HG03175 (cell line): ENCODE measurements around the gene SOX18.

Source experiments
- ATAC-seq: cut with Tn5 transposase; IDR thresholded peaks from one replicate; pipeline ENCODE4 v1.9.1; 2021; ENCODE audit warnings: mild to moderate bottlenecking, moderate library complexity; ENCODE audit not compliant: unreplicated experiment

Gene SOX18

DNA sequence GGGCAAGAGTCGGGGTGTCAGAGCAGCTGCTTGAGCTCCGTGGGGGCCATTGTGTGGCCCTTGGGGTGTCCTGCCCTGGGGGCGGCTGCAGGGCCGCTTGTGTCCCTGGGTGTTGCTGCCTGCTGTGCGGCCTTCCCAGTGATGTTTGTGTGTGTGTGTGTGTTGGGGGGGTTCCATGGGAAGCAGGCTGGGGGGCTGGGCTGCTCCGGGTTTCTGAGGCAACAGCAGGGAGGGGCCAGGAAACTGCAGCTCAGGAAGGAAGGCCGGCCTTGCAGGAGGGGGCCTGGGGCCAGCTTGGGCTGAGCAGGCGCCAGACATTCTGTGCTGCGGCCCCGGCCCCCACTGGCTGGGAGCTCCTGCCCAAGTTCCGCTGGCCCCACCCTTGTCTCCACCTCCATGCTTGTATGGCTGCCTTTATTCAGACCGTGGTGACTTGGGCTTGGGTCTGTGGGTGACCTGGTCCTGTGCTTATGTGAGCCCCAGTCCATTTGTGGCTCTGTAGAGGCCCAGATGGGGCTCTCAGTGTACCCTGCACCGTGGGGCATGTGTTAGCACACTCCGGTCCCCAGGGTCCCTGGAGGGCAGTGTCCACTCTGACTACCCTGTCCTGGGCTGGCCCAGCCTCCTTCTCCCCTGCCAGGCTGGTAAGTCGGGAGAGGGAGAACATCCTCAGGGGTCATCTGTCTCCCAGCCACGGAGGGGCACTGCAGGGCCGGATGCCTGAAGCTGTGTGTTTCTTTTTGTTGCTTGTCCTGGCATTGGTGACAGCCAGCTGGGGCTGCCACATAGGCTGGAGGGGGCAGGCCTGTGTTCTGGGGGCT lies 4.6 kb upstream of the SOX18 start:
- no peak for ATAC-seq

DNA sequence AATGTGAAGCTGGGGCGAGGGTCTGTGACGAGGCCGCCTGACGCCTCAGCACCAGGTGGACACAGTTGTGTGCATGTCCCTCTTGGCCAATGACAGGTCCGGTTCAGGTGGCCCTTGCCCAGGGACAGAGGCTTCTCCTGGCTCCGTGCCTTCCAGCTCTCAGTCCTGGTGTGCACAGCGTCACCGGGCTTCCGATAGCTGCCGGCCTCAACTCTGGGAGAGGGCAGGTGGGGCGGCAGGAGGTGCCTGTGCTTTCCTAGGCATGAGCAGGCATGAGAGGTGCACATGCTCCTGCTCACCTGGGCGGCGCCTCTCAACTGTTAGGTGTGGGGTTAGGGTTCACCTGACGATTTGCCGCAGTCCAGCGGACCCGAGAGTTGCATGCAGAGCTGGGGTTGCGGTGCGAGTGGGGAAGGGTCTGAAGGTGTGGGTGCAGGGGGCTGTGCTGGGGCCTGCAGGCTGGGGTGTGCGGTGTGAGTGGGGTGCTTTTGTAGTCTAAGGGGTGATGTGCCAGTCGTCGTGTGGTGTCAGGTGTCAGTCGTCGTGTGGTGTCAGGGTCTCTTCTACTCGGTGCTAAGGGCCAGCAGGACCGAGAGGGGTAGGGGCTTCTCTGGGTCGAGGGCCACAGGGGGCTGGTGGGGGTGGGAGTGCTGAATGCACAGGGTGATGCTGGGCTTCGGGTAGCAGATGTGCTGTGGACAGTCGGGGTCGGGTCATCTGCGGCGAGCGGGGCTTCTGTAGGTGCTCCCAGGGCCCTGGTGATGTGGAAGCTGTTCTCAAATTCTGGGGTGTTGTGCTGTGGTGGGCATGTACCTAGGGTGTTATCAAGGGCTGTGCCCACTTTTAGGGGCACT lies 3.8 kb upstream of the SOX18 start:
- ATAC-seq: no peak

DNA sequence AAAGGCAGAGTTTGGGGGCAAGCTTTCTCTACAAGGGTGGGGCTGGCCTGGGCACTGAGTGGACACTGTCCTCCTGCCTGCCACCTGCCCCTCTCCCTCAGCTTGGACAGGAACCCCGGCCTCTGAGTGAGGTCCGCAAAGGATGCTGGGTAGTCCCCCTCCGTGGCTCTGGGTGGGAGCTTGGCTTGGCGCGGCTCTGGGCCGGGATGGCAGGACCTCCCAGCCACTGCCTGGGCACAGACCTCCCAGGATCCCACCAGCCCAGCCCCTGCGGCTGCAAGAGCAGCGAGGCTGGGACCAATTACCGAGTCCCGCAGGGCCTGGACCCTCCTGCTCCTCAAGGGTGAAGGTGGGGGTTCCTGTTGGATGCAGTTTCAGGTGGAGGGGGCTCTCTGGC lies 2.9 kb upstream of the SOX18 start:
- ATAC-seq: no peak

DNA sequence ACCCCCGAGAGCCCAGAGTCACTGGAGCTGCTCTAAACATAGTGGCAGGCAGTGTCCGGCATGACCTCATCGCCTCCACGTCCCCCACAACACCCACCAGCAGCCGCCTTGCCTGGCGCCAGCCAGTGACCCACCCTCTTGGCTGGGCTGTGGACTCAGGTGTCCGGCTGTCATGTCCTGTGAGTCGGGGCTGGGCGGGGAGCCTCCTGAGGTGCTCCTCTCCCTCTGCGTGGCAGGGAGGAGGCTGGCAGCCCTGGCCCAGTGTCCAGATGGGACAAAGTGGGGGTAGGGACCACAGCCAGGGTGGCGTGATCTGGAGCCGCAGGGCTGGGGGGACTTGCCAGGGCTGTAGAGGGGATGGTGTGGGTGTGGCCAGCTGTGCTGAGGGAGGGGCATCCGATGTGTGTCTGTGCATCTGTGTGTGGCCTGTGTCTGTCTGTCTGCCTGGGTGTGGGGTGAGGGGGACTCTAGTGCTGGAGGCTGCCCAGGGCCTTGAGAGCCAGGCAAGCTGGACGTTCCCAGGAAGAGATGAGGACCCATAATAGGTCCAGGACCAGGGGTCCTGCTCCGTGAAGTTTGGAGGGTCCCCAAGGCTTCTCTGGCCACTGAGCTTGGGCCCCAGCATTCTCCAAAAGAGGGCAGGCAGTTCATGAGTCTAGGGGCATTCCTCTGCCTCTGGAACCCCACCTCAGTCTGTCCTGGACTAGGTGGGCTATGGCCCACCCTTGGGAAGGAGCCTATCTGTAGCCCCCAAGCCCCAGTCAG lies 2.3 kb upstream of the SOX18 start:
- ATAC-seq: no peak

DNA sequence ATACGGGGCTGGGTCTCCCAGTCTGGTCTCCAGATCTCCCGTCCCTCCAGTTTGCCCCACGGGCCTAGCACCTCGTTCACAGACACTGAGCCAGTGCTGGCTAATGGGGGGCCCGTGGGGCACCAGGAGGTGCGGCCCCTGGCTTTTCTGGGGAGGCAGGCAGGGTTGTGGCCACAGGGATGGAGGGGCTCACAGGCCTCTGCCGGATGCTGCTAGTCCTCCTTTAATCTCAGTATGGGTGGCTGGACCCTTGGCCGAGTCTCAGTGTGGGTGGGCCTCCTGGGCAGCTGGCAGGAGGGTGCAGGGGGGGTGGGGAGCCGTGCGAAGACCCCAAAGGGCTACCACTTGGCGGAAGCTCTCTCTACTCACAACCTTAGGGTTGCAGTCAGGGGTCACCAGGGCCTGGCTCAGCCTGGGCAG lies 1.6 kb upstream of the SOX18 start:
- no peak for ATAC-seq

DNA sequence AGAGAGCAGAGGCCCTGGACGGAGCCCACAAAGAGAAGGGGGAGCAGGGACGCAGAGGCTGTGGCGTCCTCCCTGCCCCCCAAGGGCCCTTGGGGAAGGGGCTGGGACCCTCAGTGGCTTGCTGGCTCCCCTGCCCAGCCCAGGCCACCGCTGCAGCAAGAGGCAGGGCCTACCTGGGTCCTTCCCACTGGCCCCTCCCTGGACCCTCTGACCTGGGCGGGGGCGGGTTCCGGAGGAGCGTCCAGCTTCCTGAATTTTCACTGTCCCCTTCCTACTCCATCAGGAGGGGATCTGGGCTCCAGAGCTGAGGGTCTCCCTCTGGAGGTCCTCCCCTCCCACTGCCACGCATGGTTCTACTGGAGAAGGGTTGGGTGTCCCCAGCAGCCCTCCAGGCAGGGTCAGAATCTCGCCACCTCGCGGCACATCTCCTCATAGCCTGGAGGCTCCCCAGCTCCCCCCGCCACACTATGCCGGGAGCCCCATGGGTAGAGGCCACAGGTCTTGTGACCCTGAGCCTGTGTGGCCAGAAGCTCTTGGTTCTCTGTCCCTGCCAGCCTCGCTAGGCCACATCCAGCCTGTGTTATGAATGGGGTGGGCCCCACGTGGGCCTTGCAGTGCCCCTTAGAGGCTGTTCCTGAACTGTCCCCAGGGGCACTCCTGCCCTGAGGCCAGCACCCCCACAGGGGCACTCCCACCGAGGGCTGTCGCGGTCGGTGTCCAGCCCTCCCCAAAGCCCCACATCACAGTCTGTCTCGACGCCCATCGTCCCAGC lies 1.0 kb upstream of the SOX18 start:
- ATAC-seq: no peak

DNA sequence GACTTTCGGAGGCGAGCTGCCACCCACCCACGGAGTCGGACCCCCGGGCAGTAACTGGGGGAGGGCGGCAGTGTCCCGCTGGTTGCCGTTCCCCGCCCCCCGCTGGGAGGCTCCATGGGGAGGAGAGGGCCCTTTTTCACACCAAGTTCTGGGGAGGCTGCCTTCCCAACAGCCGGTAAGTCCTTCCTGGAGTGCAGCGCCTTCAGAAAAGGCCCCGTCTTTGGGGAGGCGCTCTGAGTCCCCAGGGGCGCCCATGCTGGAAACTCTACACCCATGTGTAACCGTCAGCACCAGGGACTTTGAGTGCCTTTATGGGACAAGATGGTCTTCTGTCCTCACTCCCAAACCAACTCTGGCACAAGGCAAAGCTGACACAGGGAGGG lies 430 bp upstream of the SOX18 start:
- ATAC-seq: no peak

DNA sequence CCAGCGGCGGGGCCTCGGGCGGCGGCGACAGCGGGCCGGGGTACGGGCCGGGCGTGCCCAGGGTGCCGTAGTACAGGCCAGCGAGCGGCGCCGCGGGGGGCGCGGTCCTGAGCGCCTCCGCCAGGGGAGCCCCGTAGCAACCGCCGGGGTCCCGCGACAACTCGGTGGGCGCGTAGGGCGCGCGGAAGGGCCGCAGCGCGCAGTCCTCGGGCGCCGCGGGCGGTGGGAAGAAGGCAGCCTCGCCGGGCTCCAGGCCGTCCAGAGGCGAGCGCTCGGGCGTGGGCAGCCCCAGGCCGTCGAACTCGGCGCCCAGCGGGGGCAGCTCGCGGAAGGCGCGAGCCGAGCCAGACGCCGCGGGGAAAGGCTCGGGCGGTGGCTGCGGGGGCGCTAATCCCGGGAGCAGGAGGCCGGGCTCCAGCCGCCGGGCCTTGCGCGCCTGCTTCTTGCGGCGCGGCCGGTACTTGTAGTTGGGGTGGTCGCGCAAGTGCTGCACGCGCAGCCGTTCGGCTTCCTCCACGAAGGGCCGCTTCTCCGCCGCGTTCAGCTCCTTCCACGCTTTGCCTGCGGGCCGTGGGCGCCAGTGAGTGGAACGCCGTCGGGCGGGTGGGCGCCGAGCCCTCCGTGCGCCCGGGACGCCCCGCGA lies 916 bp downstream of the SOX18 start:
- no peak for ATAC-seq

DNA sequence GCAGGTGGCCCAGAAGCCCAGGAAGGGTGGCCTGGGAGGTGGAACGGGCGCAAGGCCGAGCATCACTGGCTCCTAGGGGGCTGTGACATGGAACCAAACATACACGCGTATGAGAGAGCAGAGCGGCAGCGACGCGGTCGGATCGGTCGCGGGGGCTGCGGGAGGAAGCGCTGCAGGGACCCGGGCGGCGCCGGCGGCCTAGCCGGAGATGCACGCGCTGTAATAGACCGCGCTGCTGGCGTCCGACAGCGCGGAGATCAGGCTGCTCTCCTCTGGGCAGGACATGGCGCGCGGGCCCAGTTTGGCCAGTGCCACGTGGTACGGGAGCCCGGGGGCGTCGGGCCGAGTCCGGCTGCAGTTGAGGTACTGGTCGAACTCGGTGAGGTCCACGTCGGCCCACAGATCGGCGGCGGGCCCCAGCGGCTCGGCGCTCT lies 1.5 kb downstream of the SOX18 start:
- no peak for ATAC-seq

DNA sequence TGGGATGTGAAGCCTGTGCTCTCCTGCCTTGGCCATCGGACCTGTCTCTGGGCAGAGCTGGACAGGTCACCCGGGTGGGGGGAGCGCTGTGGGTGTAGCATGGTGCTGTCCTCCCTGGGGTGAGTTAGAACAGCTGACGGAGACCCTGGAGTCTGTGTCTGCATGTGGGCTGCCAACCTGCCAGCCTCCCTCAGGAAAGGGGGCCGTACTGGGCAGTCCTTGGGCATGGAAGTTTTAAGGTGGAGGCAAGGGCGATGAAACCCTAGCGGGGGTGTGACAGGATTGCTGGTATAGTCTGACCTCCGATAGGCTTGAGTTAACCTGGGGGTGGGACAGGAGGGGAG lies 2.4 kb downstream of the SOX18 start:
- ATAC-seq: no peak

DNA sequence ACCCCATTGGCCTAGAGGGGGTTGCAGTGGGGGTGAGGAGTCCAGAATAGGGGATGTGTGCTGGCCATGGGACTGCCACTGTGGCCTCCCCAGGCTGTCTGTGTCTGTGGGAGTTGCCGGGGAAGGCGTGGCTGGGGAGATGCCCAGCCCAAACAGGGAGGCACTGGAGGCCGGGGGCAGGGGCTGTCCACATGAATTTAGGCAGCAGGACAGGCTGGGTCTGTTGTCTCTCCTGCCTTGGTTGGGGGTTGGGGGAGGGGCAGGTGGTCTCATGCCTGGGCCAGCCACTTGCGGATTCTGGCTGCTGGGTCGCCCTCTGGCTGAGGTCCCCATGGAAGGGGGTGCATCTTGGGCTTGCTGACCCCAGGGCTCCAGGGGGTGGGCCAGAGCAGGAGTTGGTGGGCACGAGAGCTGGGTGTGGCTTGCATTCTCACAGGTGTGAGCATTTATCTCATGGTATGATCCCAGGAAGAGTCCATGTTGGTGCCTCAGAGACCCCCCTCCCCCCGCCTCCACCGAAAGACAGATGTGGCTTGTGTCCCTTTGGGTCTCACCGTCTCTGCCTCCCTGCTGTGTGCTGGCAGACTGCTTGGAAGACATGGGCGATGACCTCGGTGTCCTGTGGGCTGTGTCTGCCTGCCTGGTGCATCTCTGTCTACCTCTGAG lies 4.0 kb downstream of the SOX18 start:
- no peak for ATAC-seq

DNA sequence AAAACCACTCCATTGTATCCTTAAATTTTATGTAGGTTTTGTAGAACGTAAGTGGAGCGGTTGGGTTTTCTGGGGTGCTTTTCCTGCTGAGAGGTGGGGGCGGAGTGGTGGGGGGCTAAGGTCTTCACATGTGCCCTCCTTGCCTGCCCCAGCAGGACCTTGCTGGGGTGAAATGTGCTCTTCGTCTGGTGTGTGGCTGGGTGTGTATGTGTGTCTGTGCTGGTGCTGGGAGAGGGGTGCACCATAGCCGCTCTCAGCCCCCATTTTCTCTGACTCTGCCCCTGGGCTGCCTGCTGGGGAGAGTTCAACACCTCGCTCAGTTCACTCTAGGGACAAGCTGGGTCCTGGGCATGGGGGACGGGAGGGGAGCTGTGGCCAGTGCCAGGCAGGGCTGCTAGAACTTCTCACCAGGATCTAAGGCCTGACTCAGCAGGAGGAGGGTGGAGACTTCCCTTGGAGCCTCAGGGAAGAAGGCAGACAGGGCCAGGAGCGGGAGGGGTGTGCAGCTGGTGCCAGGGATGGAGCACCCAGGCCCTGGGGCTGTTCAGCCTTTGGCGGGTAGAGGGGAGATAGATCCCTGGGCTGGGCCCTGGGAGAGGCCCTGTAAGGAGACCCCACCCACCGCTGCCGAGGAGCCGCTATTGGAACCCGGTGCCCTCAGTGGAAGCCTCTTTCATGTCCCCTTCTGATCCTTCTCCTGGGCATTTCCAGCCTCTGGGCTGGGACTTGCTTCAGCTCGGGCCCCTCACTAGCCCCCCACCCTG lies 4.8 kb downstream of the SOX18 start:
- ATAC-seq: no peak

DNA sequence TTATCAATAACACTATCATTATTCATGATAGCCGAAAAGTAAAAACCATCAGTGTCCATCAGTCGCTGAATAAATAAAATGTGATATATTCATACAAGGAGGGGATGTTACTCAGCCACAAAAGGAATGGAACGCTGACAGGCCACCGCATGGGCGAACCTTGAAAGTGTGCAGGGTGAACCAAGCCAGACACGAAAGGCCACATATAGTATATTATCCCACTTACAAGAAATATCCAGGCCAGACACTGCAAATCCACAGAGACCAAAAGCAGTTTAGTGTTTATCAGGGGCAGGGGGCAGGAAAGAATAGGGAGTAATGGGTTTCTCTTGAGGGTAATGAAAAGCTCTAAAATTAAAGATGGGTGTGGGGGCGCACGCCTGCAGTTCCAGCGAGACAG lies 5.7 kb downstream of the SOX18 start:
- no peak for ATAC-seq

DNA sequence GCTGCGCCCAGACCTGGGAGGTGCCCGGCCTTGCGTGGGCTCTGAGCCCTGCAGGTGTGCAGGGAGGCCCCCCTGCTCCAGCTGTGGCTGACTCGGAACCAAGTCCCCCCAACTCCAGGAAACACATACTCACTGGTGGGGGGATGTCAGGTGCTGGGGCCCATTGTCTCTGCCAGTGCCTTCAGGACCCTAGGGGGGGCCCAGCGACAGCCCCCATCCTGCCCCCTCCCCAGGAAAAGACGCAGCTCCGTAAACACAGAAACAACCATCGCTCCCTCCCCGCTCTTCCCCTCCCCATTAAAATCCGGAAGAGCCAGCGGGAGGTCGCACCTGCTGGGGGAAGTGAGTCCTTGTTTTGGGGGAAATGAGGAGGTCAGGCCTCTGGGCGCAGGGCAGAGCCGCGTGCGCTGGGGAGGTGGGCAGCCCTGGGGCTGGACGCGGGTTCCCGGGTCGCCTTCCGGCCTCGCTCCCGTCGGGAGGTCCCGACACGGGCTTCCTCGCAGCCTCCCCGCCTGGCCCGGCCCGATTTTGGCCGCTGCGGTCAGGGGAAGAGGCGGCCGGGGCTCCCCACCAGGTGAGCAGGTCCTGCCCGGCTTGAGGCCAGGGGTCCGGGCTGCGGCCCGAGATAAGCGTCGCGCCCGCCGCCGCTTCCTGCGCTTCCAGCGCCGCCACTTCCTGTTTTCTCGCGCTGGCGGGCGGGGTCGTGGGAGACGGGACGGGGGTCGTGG lies 7.2 kb downstream of the SOX18 start:
- no peak for ATAC-seq

DNA sequence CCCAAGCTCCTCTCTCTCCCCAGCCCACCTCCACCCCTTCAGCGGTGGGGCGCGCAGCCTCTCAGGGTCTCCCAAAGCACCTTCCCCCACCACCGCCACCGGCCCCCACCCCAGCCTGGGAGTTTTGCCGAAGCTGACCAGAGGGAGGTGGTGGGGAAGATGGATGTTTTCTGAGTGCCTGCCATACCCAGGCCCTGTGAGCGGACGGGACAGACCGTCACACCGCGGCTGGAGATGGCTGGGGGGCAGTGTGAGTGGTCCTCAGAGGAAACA lies 7.7 kb downstream of the SOX18 start:
- no peak for ATAC-seq

DNA sequence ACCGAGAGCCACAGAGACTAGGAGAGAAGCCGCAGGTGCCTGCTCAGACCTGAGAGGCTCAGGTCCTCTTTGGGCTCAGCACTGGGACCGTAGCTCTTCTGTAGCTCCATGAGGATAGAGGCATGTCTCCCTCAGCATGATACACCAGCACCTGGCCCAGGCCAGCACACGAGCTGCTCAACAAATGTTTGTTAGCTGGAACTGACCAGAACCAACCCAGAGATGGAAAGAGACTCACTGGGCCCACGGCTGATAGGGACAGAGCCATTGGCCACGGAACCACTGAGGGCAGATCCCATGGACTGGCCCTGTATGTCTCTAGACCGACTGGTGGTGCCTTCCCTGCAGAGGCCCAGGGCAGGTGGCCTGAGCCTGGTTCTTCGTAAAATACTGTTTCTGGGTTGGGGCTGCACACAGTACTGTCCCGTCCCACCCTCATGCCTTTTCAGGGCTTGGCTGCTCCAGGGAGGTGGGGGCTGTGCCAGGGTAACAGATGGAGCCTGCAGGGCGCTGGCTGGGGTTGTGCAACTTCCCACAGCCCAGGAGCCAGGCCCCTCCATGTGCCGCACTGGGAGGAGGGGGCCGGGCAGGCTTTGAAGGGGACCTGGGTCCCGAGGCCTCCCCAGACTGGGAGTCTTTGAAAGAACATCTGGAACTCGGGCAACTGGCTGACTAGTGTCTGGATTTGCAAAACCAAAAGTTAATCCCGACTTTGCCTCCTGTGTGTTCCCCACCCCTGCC lies 8.2 kb downstream of the SOX18 start:
- no peak for ATAC-seq

DNA sequence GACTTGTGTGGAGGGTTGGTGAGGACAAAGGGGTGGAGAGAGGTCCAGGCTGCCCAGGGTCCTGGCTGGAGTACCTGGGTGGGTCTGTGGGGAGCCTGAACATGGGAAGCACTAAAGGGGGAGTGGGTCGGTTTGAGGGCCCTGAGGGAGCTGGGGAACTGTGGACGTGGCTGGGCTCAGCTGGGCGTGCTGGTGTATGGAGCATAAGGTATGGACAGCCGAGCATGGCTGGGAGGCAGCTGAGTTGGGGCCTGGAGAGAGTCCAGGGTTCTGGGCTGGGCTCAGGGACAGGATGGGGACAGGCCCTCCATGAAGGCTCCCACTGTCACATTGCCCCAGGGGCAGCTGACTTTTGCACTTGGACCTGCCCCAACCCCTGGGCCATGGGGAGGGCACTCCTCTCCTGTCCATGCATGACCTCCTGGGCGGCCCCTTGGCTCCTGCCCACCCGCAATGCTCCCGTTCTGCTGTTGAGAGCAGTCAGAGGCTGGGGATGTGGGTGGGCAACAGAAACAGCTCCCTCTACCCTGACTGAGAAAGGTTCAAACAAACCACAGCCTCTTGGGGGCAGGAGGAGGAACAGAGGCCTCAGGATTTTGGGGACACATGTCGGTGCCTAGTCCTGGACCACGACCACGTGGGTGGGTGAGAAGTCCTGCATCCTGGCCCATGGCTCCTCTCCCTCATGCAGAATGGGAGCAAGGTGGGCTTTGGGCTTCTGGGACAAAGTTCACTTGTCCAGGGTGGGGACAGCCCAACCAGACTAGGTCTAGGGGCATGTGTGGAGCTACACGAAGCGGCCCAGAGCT lies 9.0 kb downstream of the SOX18 start:
- ATAC-seq: no peak
